Suppressor macrophage treated with lipopolysaccharide for 4 hours (primary cell): ENCODE data around the gene AFDN.
"Not testable (repeated sequence)": the region's sequence is repeated elsewhere in the genome, so short reads cannot be mapped to it uniquely, and the experiment has no call there.

Source experiments
- DNase-seq: peaks from one replicate; pipeline ENCODE4 v3.0.0-alpha.2; 2020

Gene AFDN

DNA sequence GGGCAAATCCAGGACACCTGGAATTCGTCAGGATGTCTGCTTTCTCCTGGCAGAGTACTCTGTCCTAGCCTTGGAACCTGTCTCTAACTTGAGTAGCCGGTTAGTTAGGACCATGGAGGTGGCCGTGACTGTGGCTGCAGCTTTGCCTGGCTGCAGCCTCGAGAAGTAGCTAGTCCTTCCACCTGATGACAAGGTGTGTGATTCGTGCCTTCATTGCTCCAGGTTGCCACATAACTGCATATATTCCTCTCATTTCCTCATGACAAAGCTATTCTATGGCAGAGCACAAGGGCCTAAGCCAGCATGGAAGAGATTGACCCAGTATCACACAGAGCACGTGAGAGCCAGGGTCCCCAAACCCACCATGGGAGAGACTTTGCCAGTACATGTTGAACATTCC, 130.9 kb downstream of the AFDN start:
- no peak for DNase-seq

DNA sequence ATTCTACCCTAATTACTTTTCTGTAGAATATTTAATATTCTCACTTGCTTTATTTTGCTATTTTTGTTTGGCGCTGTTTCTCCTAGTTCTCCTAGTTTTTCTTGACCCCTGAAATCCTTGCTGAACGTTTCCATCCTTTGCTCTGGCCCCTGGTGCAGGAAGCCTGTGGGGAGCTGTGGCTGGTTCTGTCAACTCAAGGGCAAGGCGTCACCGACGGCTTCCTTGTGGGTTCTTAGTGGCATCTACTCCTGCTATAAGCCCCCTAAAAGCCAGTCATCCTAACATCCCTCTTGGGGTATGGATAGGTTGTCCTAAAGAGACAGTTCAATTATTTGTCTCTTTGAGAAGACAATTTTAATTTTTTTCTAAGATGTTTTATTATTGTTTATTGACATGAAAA, 133.9 kb downstream of the AFDN start:
- no peak for DNase-seq

DNA sequence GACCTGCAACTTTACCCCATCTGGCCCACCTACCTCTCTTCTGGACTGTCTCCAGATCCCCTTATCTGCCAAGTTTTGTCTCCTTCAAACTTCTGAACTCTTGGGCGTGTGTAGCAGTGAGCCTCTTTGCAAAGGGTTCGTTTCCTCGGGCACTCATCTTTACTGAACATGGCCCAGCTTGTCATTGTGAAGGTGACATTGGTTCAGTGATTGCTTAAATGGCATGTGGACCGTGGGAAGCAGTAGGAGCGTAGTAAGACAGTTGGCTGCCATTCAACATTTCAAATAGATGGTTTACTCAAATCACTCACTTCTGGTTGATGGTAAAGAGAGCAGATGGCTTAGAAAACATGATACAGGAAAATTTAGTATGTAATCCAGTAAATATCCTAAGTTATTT, 136.0 kb downstream of the AFDN start:
- no peak for DNase-seq

DNA sequence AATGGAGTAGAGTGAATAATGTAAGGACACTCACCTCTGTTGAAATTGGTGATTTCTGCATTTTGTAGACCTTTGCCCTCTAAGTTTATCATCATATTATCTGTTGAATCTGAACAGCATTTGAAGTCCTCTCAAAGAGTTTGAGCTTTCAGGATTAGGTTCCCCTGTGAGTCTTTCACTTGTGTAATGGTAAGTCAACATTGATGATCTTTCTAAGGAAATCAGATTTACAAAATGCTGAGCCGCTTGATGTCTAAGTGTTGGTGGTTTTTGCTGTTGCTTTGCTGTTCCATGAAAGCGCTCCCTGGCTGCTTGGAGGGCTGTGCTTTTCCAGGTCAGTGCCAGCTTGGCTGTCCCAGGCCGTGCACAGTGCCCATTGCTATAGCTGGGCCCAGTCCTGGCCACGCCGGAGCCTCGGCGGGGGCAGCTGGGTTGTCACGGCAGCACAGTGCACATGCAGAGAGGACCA, 136.9 kb downstream of the AFDN start:
- DNase-seq = no peak

DNA sequence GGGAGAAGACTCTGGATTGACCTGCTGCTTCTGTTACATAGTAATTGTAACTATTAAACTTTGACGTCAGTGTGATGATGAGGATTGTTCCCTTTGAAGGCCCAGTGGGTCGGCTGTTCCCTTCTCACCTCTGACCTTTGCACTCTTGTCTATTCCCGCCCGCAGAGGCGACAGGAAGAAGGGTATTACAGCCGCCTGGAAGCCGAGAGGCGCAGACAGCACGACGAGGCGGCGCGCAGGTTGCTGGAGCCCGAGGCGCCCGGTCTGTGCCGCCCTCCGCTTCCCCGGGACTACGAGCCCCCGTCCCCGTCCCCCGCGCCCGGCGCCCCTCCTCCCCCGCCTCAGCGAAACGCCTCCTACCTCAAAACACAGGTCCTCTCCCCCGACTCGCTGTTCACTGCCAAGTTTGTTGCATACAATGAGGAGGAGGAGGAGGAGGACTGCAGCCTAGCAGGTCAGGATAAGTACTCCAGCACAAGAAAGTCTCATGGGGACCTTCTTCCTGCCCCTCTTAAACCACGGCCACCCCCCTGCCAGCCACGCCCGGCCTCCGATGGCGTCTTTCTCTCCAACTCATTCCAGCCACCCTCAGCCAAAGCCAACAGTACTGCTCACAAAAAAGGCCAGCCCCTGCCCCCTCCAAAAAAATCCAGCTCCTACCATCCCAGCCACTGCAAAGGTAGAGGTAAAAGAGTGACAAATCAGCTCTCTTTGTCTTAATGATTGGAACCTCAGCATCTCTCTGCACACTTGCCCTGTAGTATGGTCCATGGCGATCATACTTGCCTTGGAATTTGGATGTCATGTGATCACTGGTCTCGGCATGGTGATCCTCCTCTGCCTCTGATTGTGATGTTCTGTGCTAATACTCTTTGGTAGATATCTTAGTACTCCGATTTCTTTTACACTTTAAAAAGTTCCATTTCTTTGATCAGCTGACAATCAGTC, 139.2 kb downstream of the AFDN start:
- DNase-seq = no peak

DNA sequence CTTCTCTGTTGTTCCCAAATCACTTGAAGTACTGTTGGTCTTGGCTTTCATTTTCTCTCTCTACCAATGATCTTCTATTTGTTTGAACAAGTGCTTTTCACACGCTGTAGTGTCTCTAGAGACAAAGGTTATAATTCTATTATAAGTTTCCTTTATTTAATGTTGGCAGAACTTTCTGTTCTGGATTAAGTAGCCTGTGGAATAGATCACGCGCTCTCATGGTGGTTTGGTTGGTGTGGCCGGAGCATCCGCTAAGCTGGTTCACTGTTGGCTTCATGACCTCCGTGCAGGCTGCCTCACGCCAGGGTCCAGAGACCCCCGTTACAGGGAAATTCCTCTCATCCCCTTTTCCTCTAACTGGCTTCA, 139.8 kb downstream of the AFDN start:
- DNase-seq = no peak

DNA sequence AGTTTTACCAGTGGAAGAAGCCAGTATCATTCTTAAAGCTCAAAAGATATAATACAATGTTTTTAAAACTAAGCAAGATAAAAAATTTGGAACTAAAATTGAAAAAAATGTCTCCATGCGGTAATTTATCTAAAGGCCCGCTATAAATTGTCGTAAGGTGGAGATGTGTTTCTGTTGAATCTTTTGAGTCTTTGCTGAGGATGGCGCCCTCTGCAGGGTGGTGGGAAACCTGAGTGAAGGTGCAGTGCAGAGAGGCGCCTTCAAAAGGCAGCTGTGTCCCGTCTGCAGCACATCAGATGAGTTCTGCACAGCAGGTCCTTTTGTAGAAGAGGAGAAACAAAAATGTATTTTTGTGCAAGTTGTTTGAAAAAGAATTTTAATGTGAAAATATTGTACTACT, 141.4 kb downstream of the AFDN start:
- DNase-seq = no peak

DNA sequence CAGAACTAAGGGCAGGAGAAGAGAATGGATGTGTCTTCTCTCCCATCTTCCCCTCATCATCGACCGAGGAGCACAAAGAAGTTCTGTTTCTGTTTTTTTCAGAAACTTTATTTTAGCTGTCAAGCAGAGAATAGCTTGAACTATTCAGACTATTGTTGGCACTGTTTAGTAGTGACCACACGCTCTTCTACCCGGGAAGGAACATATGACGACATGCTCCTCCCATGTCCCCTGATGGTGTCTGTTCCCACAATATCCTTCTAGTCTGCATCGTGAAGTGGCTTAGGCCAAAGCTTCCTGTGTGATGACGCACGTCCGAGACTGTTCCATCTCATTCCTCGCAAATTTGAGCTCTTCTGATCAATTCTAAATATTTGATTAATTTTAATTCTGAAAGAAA, 143.5 kb downstream of the AFDN start:
- DNase-seq = no peak

DNA sequence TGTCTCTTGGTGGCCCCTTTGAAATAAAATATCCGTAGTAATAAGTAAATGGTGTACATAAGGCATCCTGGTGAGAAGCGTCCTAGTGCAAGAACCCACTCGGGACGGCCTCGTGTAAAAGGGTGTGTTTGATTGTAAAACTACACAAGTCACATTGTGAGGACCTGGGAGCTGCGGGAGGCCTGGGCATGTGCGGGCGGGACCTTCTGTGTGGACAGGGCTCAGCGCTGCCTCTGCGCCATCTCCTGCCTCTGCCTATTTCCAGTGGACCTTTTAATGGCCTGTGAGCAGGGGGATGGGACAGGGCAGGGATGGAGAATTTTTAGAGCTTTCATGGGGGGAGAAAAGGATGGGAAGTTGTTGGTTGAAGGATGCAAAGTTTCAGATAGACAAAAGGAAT, 145.5 kb downstream of the AFDN start:
- no peak for DNase-seq

DNA sequence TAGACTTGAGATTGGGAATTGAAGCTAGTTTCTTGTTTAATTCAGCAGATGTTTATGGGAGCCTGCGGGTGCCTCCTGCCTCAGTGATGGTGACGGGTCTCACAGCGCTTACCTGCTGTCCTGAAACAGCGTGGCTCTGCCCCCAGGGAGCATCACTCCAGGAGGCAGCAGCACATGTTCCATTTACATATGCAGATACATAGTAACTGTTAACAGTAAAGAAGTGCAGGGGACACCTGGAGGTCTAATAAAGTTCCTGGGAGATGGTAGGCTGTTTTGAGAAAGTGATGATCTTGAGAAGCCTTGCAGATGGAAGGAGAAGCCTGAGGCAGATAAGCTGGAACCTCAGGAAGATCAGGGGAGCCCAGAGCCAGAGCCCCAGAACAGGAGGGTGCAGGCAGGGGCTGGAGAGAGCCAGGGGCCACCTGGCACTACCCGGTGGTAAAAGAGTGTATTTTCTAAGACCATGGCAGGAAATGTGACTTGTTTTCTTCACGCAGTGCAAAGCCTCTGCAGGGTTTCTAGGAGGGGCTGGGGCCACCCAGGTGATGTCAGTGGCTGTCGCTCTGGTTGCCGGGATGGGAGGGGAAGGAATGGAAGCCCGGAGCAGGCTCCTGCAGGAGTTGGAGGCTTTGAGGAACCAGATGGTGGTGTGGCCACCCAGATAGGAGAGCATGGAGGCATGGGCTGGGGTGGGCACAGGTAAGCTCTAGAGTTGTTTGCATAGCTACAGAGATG, 146.6 kb downstream of the AFDN start:
- DNase-seq = no peak

DNA sequence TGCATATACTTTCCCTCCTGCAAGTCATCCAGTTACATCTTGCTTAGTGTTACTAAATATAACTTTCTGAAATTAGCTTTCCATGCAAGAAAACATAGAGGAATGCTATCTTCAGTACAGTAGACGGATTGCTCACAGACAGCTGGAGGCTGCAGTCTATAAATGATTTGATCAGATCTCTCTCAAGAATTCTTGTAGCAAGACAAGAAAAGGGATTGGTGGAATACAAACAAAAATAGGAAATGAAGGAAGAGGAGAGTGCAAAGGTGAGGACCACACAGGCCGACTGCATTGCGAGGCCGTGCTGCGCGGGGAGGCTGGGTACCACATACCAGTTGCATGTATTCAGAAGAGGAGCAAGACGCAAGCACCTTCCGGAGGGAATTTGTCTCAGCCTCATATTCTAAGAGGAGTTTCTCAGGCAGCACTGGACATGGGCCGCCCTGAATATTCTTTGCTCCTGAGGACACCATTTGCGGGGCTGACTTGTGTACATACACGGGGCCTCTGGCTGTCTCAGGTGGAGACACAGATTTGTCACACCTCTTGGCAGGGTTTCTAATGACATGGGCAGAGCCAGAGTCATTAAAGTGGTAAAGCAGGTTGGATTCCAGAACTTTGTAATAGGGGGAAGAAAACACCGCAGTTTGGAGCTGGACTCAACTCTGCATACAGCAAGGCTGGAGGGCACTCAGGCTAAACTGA, 148.1 kb downstream of the AFDN start:
- no peak for DNase-seq

DNA sequence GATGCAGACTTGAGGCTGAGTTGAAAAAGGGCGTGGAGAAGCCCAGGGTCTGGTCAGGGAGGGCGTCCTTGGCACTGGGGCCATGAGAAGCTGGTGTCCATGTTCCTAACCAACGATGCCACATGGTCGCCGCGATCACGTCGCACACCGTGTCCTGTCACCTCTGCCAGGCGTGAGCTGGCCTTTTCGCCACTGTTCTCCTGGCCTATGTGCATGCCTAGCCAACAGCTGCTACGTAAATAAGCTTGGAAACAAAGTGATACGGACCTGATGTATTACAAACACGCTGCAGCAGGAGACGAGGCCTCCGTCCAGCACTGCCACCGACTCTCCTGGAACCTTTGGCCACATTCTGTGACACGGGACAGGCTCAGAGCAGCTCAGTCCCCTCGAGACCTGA, 148.7 kb downstream of the AFDN start:
- no peak for DNase-seq

DNA sequence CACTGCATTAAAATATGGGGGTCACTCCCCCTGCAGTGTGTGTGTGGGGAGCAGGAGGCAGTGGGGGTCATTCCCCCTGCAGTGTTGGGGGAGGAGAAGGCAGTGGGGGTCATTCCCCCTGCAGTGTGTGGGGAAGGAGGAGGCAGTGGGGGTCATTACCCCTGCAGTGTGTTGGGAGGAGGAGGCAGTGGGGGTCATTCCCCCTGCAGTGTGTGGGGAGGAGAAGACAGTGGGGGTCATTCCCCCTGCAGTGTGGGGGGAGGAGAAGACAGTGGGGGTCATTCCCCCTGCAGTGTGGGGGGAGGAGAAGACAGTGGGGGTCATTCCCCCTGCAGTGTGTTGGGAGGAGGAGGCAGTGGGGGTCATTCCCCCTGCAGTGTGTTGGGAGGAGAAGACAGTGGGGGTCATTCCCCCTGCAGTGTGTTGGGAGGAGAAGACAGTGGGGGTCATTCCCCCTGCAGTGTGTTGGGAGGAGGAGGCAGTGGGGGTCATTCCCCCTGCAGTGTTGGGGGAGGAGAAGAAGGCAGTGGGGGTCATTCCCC, 149.5 kb downstream of the AFDN start:
- not testable (repeated sequence) for DNase-seq

DNA sequence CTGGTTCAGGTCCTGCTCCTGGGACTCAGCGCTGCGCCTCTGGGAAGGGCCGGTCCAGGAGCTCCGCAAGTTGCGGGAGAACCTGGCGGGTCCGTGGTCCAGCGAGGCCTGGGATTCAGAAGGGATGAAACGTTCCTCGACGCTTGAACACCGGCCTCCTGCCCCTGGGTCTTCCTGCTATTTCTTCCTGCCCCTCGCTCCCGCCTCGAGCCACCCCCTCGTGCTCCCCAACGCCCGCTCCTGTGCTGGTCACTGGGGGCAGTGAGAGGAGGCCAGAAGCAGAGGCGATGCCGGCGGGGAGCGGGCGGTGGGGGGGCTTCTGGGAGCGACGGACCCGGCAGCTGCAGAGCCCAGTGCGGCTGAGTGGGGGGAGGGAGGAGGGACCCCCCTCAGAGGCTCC, 150.0 kb downstream of the AFDN start:
- DNase-seq = no peak

DNA sequence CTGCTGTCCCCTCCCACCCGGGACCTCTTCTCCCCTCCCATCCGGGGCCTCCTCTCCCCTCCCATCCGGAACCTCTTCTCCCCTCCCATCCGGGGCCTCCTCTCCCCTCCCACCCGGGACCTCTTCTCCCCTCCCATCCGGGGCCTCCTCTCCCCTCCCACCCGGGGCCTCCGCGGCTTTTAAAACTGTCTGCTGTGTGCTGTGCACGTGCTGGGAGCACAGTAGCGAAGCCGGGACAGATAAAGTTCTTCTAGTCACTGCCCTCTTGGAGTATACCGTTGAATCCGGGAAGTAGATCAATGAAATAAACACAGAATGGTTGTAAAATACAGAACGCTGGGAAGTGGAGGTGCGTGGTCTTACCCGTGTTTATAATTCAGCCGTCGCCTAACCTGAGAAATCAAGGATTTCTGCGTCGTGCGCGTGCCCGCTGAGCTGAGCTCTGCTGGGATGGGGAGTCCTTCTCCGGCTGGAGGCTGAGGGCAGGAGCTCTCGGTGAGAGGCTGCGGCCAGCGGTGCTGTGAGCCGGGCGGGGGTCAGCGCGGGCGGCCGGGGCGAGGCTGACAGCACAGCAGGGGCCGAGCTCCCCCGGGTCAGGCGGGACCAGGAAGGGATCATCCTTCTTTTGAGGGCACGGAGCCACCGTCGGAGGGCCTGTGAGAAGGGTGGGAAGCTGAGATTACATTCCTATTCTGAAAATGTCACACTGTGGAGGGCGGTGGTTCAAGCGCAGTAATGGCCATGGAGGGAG, 151.2 kb downstream of the AFDN start:
- no peak for DNase-seq

DNA sequence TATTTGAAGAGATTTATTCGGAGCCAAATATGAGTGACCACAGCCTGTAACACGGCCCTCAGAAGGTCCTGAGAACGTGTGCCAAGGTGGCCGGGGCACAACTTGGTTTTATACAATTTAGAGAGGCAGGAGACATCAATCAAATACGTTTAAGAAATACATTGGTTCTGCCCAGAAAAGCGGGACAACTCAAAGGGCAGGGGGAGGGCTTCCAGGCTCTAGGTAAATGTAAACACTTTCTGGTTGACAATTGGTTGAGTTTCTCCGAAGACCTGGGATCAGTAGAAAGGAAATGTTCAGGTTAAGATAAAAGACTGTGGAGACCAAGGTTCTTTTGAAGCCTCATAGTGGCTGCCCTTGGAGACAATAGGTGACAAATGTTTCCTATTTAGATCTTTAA, 151.9 kb downstream of the AFDN start:
- DNase-seq = no peak

DNA sequence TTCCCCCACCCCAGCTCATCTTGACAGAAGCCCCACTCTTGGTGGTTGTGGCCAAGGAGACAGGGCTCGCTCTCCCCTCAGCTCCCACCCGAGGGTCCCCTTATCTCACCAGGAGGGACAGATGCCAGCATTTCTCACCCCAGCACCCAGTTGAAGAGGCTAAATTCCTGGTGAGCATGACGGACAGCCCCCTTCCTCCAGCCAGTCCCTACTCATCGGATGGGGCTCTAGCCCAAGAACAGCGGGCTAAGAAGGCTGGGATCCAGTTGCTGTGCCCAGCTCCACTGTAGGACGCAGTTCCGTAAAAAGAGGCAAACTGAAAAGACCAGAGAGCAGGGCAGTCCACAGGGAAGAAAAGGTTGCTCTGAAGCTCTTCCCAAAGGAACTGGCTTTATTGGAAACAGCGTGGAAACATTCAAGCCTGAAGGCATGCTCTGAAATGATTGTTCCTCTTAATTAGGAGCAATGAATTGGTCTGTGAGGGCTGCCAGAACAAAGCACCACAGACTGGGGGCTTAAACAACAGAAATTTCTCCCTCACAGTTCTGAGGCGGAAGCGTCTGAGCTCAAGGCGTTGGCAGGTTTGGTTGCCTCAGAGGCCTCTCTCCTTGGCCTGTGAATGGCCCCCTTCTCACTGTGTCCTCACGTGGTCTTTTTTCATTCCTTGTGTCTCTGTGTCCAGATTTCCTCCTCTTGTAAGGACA, 152.9 kb downstream of the AFDN start:
- no peak for DNase-seq

DNA sequence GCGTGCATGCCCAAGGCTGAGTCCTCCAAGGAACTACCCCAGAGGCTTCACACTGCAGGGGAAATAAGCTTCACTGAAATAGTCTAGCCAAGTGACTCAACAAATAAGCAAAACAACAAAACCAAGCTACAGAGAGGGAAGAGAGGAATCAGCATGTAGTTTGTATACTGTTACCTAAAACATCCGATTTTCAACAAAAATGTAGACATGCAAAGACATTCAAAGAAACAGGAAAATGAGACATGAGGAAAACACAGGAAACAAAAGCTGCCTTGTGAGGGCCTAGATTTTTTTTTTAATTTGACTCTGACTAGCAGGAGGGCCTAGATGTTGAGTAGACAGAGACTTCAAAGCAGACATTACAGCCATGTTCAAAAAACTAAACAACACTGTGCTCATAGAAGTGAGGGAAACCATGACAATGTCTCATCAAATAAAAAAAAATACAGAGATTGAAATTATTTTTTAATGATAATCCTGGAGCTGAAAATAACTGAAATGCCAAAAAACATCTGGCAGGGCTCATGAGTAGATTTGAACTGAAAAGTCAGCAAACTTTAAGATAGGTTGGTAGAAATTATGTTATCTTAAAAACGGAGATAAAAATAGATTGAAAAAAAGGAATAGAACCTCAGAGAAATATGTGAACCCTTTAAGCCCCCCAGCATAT, 154.3 kb downstream of the AFDN start:
- DNase-seq = no peak

DNA sequence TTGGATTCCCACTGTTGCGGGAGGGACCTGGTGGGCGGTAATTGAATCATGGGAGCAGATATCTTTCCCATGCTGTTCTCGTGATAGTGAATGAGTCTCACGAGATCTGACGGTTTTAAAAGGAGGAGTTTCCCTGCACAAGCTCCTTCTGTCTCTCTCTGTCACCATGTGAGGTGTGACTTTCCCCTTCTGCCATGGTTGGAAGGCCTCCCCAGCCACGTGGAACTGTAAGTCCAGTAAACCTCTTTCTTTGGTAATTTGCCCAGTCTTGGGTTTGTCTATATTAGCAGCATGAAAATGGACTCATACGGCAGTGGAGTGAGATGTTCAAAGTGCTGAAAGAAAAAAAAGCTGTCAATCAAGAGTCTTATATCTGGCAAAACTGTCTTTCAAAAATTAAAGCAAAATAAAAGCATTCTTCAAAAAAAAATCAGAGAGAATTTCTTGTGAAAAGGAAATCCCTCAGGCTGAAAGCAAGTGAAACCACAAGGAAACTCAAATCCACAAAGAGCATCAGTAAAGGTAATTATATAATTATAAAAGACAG, 155.3 kb downstream of the AFDN start:
- DNase-seq = no peak

DNA sequence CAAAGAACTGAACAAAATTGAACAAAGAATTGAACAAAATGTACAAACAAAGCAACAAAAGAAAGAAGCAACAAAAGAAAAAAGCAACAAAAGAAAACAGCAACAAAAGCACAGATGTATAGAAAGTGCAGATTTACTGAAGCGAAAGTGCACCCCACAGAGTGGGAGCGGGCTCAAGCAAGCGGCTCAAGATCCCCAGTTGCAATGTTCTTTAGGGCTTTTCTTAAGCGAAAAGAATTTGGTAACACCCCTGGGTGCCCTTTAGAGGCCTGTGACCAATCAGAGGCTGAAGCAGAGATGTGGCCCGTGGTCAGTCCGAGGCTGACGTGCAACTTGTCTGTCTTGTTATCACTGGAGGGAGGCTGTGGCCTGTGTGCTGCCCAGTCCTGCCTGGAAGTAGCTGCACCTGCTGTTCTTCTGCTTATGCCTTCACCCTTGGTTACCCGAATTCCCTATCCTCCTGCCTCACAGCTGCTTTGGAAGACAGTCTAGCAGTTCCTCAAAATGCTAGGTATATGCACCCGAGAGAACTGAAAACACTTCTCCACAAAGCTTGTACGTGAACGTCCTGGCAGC, 157.5 kb downstream of the AFDN start:
- DNase-seq = no peak
